GM12891 (cell line): Measurements from ENCODE around the gene DPY19L3.
"Not testable (repeated sequence)": the region's sequence is repeated elsewhere in the genome, so short reads cannot be mapped to it uniquely, and the experiment has no call there.

Source experiments
- DNase-seq: peaks from one replicate; pipeline ENCODE4 v3.0.0; 2011; ENCODE audit warnings: low spot score; ENCODE audit not compliant: insufficient read length
- FAIRE-seq: peaks from 2 replicates; lab custom pipeline; 2011; peaks lifted over from hg19 to GRCh38; lab: Jason Lieb, UNC
- PAX5 ChIP-seq: IDR thresholded peaks from 2 replicates; pipeline ENCODE4 v1.6.1; 2011; ENCODE audit warnings: low read length, moderate library complexity, mild to moderate bottlenecking; ENCODE audit not compliant: insufficient read depth, severe bottlenecking
- POLR2A ChIP-seq: IDR thresholded peaks from 2 replicates; pipeline ENCODE4 v1.6.1; 2011; ENCODE audit warnings: low read depth, low read length, control low read depth
- POLR2AphosphoS5 ChIP-seq: IDR thresholded peaks from 2 replicates; pipeline ENCODE4 v1.6.1; 2011; ENCODE audit warnings: low read depth, low read length, control low read depth
- POU2F2 ChIP-seq: IDR thresholded peaks from 2 replicates; pipeline ENCODE4 v1.6.1; 2011; ENCODE audit warnings: low read depth, mild to moderate bottlenecking, control low read depth, low read length, moderate library complexity
- SPI1 ChIP-seq: IDR thresholded peaks from 2 replicates; pipeline ENCODE4 v1.6.1; 2011; ENCODE audit warnings: low read depth, low read length, control low read depth
- TAF1 ChIP-seq: IDR thresholded peaks from 2 replicates; pipeline ENCODE4 v1.6.1; 2011; ENCODE audit warnings: low read depth, low read length, control low read depth

The DPY19L3 gene

GRCh38 chr19:32407004-32407992 is 1.7 kb downstream of the DPY19L3 start:
- no peak for FAIRE-seq
- no peak for TF ChIP-seq POLR2AphosphoS5
- TF ChIP-seq TAF1, result no peak
- no peak for TF ChIP-seq POLR2A
- no peak for TF ChIP-seq SPI1
- TF ChIP-seq POU2F2, result no peak
- no peak for TF ChIP-seq PAX5

GRCh38 chr19:32415246-32415645 is 9.7 kb downstream of the DPY19L3 start:
- DNase-seq, result no peak
- no peak for FAIRE-seq

More at GRCh38 chr19:32407004-32407992, 1.7 kb downstream of the DPY19L3 start:
- no peak for DNase-seq

GRCh38 chr19:32415669-32416068 is 10.1 kb downstream of the DPY19L3 start:
- no peak for FAIRE-seq
- no peak for DNase-seq
- no peak for TF ChIP-seq POU2F2
- TF ChIP-seq POLR2AphosphoS5, result no peak
- TF ChIP-seq SPI1, result no peak
- TF ChIP-seq POLR2A, result no peak
- TF ChIP-seq PAX5, result no peak
- TF ChIP-seq TAF1, result no peak

More at GRCh38 chr19:32415246-32415645, 9.7 kb downstream of the DPY19L3 start:
- TF ChIP-seq POLR2AphosphoS5 (no peak), SPI1 (no peak), POLR2A (no peak), POU2F2 (no peak), TAF1 (no peak), PAX5 (no peak)

- TF ChIP-seq POLR2A (no peak), SPI1 (no peak), PAX5 (no peak), POU2F2 (no peak)
- FAIRE-seq, result no peak
- no peak for DNase-seq
These were observed 11.3 kb downstream of the DPY19L3 start for GRCh38 chr19:32416749-32417456.

GRCh38 chr19:32418155-32418554 is 12.6 kb downstream of the DPY19L3 start:
- TF ChIP-seq TAF1 (no peak), POLR2AphosphoS5 (no peak), POU2F2 (no peak), PAX5 (no peak), SPI1 (no peak), POLR2A (no peak)
- FAIRE-seq (no peak), DNase-seq (no peak)

GRCh38 chr19:32421589-32422361 is 16.2 kb downstream of the DPY19L3 start:
- TF ChIP-seq SPI1 (no peak), PAX5 (no peak), POLR2AphosphoS5 (no peak), POLR2A (no peak), POU2F2 (no peak), TAF1 (no peak)
- no peak for DNase-seq
- no peak for FAIRE-seq

GRCh38 chr19:32422435-32422834 is 16.9 kb downstream of the DPY19L3 start:
- FAIRE-seq, result no peak
- TF ChIP-seq TAF1 (no peak), PAX5 (no peak), SPI1 (no peak), POLR2AphosphoS5 (no peak), POLR2A (no peak), POU2F2 (no peak)
- DNase-seq, result no peak

GRCh38 chr19:32423944-32424343 is 18.4 kb downstream of the DPY19L3 start:
- not testable (repeated sequence) for DNase-seq, FAIRE-seq

GRCh38 chr19:32427536-32427935 is 22.0 kb downstream of the DPY19L3 start:
- no peak for FAIRE-seq
- TF ChIP-seq POU2F2 (no peak), PAX5 (no peak), POLR2A (no peak), TAF1 (no peak), POLR2AphosphoS5 (no peak), SPI1 (no peak)
- DNase-seq, result no peak
